ENCODE data around the gene STPG1. TPM values are rescaled to one million over a fixed set of nuclear protein-coding genes. Genes with fewer than 3 reads are reported as not detected.

Gene STPG1
- total RNA-seq, 1 experiment from 2014 or later: 12.8 TPM

- TF ChIP-seq ZNF671 (CRISPR knock-in tag; IDR thresholded peaks at IDR 0.05) (no peak), ESRRA (CRISPR knock-in tag; IDR thresholded peaks at IDR 0.05; ENCODE audit: borderline replicate concordance) (no peak), IRF2 (CRISPR knock-in tag; IDR thresholded peaks at IDR 0.05; ENCODE audit: borderline replicate concordance, low read depth) (no peak), NR1H2 (CRISPR knock-in tag; IDR thresholded peaks at IDR 0.05) (no peak), ZNF512 (CRISPR knock-in tag; IDR thresholded peaks at IDR 0.05; ENCODE audit: borderline replicate concordance) (no peak), USF2 (CRISPR knock-in tag; IDR thresholded peaks at IDR 0.05) (no peak), ZNF232 (CRISPR knock-in tag; IDR thresholded peaks at IDR 0.05) (no peak), ZNF396 (CRISPR knock-in tag; IDR thresholded peaks at IDR 0.05; ENCODE audit: borderline replicate concordance) (no peak), MAX (CRISPR knock-in tag; IDR thresholded peaks at IDR 0.05) (no peak), TEAD1 (CRISPR knock-in tag; IDR thresholded peaks at IDR 0.05) (no peak), ZNF532 (CRISPR knock-in tag; IDR thresholded peaks at IDR 0.05; ENCODE audit: borderline replicate concordance) (no peak), HMGXB4 (CRISPR knock-in tag; IDR thresholded peaks at IDR 0.05) (no peak), ELF4 (CRISPR knock-in tag; IDR thresholded peaks at IDR 0.05; ENCODE audit: low read depth) (no peak), CREM (CRISPR knock-in tag; IDR thresholded peaks at IDR 0.05) (no peak), NR2C2 (CRISPR knock-in tag; IDR thresholded peaks at IDR 0.05) (no peak), TP53 (CRISPR knock-in tag; IDR thresholded peaks at IDR 0.05) (no peak), ERG (CRISPR knock-in tag; IDR thresholded peaks at IDR 0.05) (no peak), ZBTB43 (CRISPR knock-in tag; IDR thresholded peaks at IDR 0.05) (no peak), SP1 (CRISPR knock-in tag; conservative IDR thresholded peaks at IDR 0.05) (no peak), SMAD3 (CRISPR knock-in tag; IDR thresholded peaks at IDR 0.05; ENCODE audit: borderline replicate concordance) (no peak)
- Mint-ChIP-seq H3K4me3 (no peak overlapping the region), H3K4me1 (peaks cover 6% of the 10 kb centered on the region), H3K27ac (no peak overlapping the region), H3K36me3 (peaks cover 16% of the 10 kb centered on the region), H3K27me3 (ENCODE audit: low read depth) (no peaks in the 10 kb centered on the region), H3K9me3 (peaks cover 6% of the 10 kb centered on the region)
- ATAC-seq (no peak), DNase-seq (ENCODE audit: low spot score) (no peak)
- CTCF ChIA-PET: interaction anchor here (0.7 to 1.0 kb wide), 3 partner anchors 20 to 129 kb away, joined by 3 read pairs; partner anchors contain the start of gene NIPAL3
- POLR2A ChIA-PET: interaction anchor here (0.7 kb wide), 1 partner anchor 287 kb away, joined by 4 read pairs; the partner anchor contains the start of gene CLIC4
Measured at GRCh38 chr1:24457866-24458265, 44.3 kb upstream of the STPG1 start.

All from WTC11 (cell line).